ENCODE measurements around the gene KARS1.
"Not testable (repeated sequence)": the region's sequence is repeated elsewhere in the genome, so short reads cannot be mapped to it uniquely, and the experiment has no call there.

The KARS1 gene

DNA sequence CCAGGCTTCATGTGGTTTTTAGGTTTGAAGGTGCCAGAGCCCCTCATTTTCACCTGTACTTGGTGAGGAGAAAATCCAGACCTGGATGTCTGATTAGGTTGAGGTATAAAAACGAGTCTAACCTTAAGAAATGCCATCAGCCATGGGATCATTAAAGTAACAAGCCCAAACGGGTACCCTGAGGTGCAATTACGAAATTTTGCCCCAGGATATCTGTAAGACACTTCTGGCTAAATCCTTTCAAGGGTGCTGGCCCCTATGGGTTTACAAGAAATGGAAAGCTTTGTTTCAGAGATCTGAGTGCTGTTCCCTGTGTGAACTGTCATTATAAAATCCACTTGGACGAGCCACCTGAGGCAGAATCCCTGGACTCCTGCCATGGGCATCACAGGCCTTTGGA, 44.2 kb downstream of the KARS1 start:
- TF ChIP-seq, protein P1, sequence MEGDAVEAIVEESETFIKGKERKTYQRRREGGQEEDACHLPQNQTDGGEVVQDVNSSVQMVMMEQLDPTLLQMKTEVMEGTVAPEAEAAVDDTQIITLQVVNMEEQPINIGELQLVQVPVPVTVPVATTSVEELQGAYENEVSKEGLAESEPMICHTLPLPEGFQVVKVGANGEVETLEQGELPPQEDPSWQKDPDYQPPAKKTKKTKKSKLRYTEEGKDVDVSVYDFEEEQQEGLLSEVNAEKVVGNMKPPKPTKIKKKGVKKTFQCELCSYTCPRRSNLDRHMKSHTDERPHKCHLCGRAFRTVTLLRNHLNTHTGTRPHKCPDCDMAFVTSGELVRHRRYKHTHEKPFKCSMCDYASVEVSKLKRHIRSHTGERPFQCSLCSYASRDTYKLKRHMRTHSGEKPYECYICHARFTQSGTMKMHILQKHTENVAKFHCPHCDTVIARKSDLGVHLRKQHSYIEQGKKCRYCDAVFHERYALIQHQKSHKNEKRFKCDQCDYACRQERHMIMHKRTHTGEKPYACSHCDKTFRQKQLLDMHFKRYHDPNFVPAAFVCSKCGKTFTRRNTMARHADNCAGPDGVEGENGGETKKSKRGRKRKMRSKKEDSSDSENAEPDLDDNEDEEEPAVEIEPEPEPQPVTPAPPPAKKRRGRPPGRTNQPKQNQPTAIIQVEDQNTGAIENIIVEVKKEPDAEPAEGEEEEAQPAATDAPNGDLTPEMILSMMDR (conservative IDR thresholded peaks at IDR 0.05; ENCODE audit: low read depth, low read length): no peak
- H3K79me2 ChIP-seq (ENCODE audit: insufficient read depth, low read depth): no peaks in the 10 kb centered on the region
- no peak overlapping the region for H3K9ac ChIP-seq
- no peaks in the 10 kb centered on the region for H3K4me1 ChIP-seq (ENCODE audit: low read depth, poor library complexity, severe bottlenecking)
- no peak overlapping the region for H3K4me2 ChIP-seq
- no peaks in the 10 kb centered on the region for H4K20me1 ChIP-seq (ENCODE audit: insufficient read depth)
- no peak overlapping the region for H2AFZ ChIP-seq (ENCODE audit: low read depth)
- no peak overlapping the region for H3K4me3 ChIP-seq (IDR thresholded peaks at IDR 0.05; ENCODE audit: insufficient read depth, low read depth, low read length)
- peaks cover 11% of the 10 kb centered on the region for H3K36me3 ChIP-seq (ENCODE audit: insufficient read depth)
- no peaks in the 10 kb centered on the region for H3K27me3 ChIP-seq (ENCODE audit: insufficient read depth, low read depth)
- H3K27ac ChIP-seq: no peak overlapping the region

DNA sequence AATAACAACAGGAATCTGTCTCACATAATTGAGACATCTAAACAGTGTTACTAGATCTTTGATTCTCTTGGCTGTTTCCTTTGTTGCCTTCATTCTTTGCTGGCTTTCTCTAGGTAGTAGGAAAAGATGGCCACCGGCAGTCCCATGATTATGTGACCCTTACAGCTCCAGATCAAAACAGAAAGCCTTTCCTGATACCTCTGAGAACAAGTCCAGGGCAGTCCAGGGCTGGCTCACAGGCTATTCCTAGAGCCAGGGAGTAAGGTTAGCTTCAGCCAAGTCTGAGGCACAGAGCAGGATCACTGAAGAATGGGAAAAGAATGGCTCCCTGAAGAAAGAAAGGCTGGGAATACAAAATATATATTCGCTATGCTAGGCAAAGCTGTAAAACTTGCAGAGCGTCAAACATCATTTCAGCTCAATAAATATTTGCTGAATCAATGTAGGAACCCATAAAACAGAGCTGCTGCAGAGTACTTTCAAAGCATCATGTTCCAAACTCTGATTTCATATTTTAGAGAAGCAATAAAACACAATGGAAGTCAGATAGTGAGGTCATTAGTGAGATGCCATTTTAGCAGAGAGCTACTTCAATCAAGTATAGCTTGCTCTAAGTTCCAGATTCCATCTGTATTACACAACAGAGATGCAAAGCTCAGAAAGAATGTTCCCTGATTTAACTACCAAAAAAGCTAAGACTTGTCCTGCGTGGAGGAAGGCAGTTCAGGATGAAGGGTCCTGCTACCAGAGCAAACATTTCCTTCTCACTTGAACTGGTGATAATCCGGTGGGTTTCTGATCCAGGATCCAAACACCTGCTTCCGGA, 47.8 kb downstream of the KARS1 start:
- Histone ChIP-seq H2AFZ (ENCODE audit: low read depth) (no peak overlapping the region), H4K20me1 (ENCODE audit: insufficient read depth) (no peaks in the 10 kb centered on the region), H3K4me1 (ENCODE audit: low read depth, poor library complexity, severe bottlenecking) (no peaks in the 10 kb centered on the region), H3K27me3 (ENCODE audit: insufficient read depth, low read depth) (no peaks in the 10 kb centered on the region), H3K4me3 (IDR thresholded peaks at IDR 0.05; ENCODE audit: insufficient read depth, low read depth, low read length) (no peak overlapping the region), H3K4me2 (no peak overlapping the region), H3K9ac (no peak overlapping the region), H3K79me2 (ENCODE audit: insufficient read depth, low read depth) (no peaks in the 10 kb centered on the region), H3K27ac (no peak overlapping the region), H3K36me3 (ENCODE audit: insufficient read depth) (peaks cover 11% of the 10 kb centered on the region)
- TF ChIP-seq, protein P1 (conservative IDR thresholded peaks at IDR 0.05; ENCODE audit: low read depth, low read length): no peak

DNA sequence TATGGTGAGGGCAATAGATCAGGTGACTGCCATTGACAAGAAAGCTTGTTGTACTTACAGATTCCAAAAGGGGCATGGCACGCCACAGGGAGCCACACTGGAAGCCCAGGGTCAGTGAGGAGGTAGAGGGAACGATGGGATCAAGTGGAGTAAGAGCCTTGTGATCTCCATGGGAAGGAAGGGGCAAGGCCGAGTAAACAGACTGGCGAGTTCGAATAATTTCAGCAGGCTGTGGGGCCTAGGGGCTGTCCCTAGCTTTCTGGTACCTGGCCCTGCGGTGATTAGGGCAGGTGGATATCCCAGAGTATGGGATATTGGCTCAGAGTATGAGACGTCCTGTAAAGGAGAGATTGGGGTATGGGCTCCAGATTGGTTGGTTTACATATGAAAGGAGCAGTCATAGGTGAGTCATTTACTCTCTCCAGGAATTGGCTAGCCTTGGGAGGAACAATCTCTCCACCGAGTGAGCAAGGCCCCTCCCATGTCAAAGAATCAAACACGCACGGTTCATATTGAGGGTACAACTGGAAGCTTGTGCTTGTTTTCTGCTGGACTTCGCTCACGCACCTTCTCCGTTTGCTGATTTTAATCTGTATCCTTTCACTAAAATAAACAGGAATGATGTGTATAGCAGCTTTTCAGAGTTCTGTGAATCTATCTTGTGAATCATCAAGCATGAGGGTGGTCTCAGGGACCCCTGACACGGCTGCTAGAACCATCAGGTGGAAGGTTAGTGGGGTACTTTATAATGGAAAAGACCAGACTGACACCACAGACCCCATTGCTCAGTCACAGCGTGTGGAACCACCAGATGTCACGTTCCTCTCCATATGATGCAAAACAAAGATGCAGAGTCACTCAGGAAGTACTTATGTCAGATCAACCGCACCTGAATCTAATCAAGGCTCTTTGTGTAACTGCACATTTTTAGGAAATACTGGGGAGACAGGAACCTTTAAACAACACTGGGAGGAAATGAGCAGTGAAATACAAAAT, 53.3 kb downstream of the KARS1 start:
- H3K79me2 ChIP-seq (ENCODE audit: insufficient read depth, low read depth): no peaks in the 10 kb centered on the region
- TF ChIP-seq, protein P1 (conservative IDR thresholded peaks at IDR 0.05; ENCODE audit: low read depth, low read length): no peak
- no peak overlapping the region for H3K4me3 ChIP-seq (IDR thresholded peaks at IDR 0.05; ENCODE audit: insufficient read depth, low read depth, low read length)
- H3K36me3 ChIP-seq (ENCODE audit: insufficient read depth): no peaks in the 10 kb centered on the region
- no peaks in the 10 kb centered on the region for H3K27me3 ChIP-seq (ENCODE audit: insufficient read depth, low read depth)
- H2AFZ ChIP-seq (ENCODE audit: low read depth): no peak overlapping the region
- no peak overlapping the region for H3K9ac ChIP-seq
- no peak overlapping the region for H3K27ac ChIP-seq
- no peak overlapping the region for H3K4me2 ChIP-seq
- no peaks in the 10 kb centered on the region for H3K4me1 ChIP-seq (ENCODE audit: low read depth, poor library complexity, severe bottlenecking)
- no peaks in the 10 kb centered on the region for H4K20me1 ChIP-seq (ENCODE audit: insufficient read depth)

DNA sequence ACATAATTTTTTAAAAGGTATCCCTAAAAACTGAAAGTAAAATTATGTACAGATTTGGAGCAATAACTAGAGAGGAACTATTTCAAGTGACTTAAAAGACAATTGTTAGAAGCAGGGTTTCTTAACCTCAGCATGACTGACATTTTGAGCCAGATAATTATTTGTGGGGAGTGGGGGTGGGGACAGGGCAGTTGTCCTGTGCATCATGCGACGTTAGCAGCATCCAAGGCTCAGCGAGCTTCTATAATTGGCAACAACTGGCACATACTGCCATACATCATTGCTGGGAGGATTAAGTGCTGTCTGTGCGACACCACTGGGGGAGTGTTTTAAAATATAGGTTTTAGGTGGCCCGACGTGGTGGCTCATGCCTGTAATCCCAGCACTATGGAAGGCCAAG, 54.2 kb downstream of the KARS1 start:
- no peaks in the 10 kb centered on the region for H4K20me1 ChIP-seq (ENCODE audit: insufficient read depth)
- no peaks in the 10 kb centered on the region for H3K79me2 ChIP-seq (ENCODE audit: insufficient read depth, low read depth)
- H3K4me3 ChIP-seq (IDR thresholded peaks at IDR 0.05; ENCODE audit: insufficient read depth, low read depth, low read length): no peak overlapping the region
- no peak overlapping the region for H2AFZ ChIP-seq (ENCODE audit: low read depth)
- no peak overlapping the region for H3K4me2 ChIP-seq
- H3K36me3 ChIP-seq (ENCODE audit: insufficient read depth): no peaks in the 10 kb centered on the region
- TF ChIP-seq, protein P1 (conservative IDR thresholded peaks at IDR 0.05; ENCODE audit: low read depth, low read length): no peak
- H3K9ac ChIP-seq: no peak overlapping the region
- no peak overlapping the region for H3K27ac ChIP-seq
- H3K27me3 ChIP-seq (ENCODE audit: insufficient read depth, low read depth): no peaks in the 10 kb centered on the region
- H3K4me1 ChIP-seq (ENCODE audit: low read depth, poor library complexity, severe bottlenecking): no peaks in the 10 kb centered on the region

DNA sequence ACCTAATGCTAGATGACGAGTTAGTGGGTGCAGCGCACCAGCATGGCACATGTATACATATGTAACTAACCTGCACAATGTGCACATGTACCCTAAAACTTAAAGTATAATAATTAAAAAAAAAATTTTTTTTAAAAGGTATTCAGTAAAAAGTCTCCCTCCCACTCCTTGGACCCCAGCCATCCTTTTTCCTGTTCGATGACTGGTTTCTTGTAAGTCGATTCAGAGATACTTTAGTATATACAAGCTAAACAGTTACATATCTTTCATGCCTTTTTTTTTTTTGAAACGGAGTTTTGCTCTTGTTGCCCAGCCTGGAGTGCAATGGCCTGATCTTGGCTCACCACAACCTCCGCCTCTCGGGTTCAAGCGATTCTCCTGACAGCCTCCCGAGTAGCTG, 55.5 kb downstream of the KARS1 start:
- H3K9ac ChIP-seq; H3K4me3 ChIP-seq (IDR thresholded peaks at IDR 0.05; ENCODE audit: insufficient read depth, low read depth, low read length); H2AFZ ChIP-seq (ENCODE audit: low read depth); H3K27me3 ChIP-seq (ENCODE audit: insufficient read depth, low read depth); H3K4me2 ChIP-seq; H3K4me1 ChIP-seq (ENCODE audit: low read depth, poor library complexity, severe bottlenecking); H4K20me1 ChIP-seq (ENCODE audit: insufficient read depth); H3K36me3 ChIP-seq (ENCODE audit: insufficient read depth); H3K79me2 ChIP-seq (ENCODE audit: insufficient read depth, low read depth); H3K27ac ChIP-seq: not testable (repeated sequence)

All from KMS-11 (cell line).